NCI-H524 (cell line): ENCODE data around the gene LPAR3.

Source experiments
- DNase-seq, 2 experiments: peaks; one replicate each; lab custom pipeline; 2025; lab: John Stamatoyannopoulos, UW

The LPAR3 gene

GRCh38 chr1:84856726-84857270 is 36.2 kb downstream of the LPAR3 start:
- peak in 1 of 2 experiments; percentile 10 for DNase-seq

GRCh38 chr1:84855691-84856630 is 37.0 kb downstream of the LPAR3 start:
- no peak for DNase-seq

DNA sequence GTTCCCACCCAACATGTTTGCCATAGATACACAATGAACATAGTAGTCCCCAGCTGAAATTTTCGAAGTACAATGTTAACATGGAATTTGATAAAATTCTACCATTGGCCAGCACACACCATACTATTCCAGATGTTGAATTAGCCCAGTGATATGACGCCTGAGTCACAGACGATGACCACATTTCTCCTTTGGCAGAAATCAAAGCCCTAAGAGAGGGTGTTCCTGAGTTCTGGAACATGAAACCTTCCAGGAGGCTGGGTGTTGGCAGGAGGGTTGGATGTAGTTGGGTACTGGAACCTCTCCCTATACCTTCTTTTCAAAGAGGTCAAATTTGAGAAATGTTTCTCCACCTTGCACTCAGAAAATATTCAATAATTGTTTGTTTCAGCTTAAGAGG is 37.8 kb downstream of the LPAR3 start:
- DNase-seq = no peak

GRCh38 chr1:84853741-84854721 is 39.0 kb downstream of the LPAR3 start:
- no peak for DNase-seq

DNA sequence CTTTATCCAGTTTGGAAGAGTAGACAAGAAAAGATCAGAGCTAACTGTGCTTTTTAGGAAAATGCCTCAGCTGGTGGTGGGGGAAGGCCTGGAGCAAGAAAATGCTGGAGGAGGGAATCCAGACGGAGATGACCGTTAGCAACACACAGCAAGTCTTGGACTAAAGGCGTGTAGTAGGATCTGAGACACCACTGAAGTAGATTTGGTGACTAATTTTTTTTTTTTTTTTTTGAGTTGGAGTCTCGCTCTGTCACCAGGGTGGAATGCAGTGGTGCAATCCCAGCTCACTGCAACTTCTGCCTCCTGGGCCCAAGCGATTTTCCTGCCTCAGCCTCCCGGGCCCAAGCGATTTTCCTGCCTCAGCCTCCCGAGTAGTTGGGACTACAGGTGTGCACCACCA is 41.2 kb downstream of the LPAR3 start:
- DNase-seq = no peak

GRCh38 chr1:84849357-84849975 is 43.5 kb downstream of the LPAR3 start:
- DNase-seq = no peak

DNA sequence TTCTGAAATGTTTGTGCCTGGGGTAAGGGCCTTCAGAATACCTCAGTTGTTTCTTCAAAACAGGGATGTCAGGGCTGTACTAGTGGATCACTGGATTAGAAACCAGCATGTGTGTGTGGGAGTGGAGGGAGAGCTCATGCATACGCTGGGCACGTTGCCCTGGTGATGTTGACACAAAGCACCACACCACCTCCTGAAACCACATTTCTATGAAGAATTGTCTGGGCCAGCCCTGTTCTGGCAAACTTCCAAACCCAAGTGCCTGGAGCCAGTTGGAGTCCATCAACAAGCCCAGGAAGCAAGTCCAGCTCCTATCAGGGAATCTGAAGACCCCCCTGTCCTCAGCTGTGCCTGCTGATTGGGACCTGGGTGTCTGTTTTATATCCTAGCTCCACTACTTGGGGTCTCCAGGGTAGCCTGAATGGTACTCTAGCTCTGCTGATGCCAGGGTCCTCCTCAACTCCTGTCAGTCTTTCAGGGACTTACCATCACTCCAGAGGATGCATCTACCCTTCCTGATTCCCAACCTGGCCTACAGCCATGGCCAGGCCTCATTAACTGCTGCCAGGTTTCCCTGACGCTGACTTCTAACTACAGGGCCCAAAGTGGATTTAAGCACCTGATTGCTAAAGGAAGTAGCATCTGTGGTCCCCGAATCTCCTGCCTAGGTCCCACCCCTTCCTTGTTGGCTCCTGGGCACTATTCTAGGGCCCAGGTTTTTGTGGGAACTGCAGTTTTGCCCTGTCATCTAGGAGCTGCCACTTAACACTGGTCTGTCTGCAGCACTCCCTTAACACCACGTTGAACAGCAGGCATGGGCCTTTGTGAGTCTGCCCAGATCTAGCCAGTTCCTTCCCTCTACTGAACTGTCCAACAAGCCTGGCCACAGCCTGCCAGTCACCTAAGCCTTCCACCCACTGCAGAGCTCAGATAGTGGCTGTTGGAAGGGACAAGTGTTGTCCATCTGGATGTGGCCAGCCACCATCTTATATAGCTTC is 45.5 kb downstream of the LPAR3 start:
- DNase-seq = no peak

GRCh38 chr1:84846387-84846786 is 46.6 kb downstream of the LPAR3 start:
- no peak for DNase-seq

DNA sequence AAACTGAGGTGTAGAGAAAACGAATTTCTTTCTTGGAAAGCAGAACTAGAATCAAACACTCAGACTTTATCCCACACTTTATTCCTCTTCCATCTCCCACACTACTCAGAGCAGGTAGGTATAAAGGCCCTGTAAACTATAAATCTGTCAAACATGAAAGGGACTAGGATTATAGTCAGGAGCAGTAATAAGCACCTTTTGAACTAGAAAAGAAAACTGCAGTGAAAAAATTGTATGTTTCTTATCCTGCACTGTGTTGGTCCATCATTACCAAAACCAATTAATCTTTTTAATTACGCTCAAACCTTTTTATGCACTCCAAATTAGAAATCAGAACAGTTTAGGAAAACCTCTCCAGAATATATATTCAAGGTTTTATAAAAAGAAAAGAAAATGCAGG is 47.6 kb downstream of the LPAR3 start:
- DNase-seq = no peak

DNA sequence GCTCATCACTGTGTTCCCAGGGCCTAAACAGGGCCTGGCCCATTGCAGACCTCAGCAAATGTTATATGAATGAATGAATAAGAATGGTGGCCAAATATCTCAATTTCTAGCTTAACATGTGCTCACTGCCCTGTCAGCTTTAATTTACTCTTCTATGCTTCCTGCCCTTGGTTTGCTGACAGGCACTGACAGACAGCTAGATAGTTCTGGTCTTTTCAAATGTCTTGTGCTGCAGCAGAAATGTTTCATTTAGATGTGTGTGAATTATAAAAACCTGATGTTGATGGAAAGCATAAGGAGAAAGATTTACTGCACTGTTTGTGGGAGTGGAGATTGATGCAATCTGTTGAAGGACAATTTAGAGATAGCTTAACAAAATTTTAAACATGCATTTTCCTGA is 48.9 kb downstream of the LPAR3 start:
- DNase-seq = no peak

- DNase-seq = no peak
These were observed 50.2 kb downstream of the LPAR3 start for GRCh38 chr1:84842748-84843231.

DNA sequence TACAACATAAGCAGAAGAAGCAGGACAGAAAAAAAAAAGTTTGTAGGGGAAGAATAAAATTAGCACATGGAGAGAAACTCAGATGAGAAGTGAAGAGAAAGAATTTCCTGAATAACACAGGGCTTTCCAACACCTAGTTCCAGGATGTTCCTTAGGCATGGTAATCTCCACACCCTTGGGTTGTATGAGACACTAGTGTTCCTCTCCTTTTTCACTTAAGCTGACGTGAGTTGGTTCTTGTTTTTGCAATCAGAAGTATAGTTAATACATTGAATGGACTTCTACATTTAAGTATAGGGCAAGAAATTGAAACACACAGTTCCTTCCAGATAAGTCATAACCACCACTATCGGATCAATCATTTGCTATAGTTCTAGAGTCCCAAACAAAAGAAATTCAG is 51.0 kb downstream of the LPAR3 start:
- no peak for DNase-seq

DNA sequence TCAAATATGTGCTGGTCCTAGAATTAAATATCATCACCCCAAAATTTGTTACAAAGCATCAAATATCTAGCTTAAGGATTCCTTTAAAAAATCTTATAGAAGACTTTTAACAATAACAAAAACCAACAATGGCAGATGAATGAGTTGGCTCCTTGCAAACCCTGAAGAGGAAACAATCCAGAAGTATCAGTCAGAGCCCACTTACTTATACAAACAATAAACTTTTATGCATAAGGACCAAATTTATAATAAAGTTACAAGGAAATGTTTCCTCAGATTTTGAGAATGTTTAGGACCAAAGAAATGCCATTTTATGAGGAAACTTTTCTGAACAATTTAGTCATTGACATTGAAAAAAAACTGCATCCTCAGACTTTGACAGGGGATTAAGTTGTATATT is 52.7 kb downstream of the LPAR3 start:
- DNase-seq = no peak

- no peak for DNase-seq
These were observed 53.5 kb downstream of the LPAR3 start for GRCh38 chr1:84839544-84839943.

- no peak for DNase-seq
These were observed 56.9 kb downstream of the LPAR3 start for GRCh38 chr1:84836145-84836544.

GRCh38 chr1:84835169-84835568 is 57.8 kb downstream of the LPAR3 start:
- DNase-seq = no peak

- no peak for DNase-seq
These were observed 58.5 kb downstream of the LPAR3 start for GRCh38 chr1:84834419-84835064.

GRCh38 chr1:84833194-84833593 is 59.8 kb downstream of the LPAR3 start:
- DNase-seq = no peak

DNA sequence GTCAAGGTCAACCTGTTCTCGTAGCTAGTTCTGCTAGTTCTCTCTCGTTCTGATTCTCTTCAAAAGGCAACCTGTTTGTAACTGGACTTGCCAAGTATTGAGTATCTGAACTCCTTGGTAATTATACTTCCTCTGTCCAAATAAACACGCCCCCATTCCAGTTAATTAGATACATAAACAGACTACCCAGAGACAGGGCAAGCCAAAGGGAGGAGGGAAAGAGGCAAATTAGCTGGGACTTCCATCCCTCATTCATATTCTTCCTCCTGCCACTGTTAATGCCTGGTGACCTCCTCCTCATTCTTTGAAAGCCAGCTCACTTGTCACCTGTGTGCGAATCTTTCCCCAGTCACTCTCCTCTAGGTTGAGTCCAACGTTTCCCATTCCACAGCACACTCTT is 62.9 kb downstream of the LPAR3 start:
- no peak for DNase-seq

GRCh38 chr1:84827976-84828375 is 65.0 kb downstream of the LPAR3 start:
- no peak for DNase-seq
